Suprapubic skin (tissue), 4 donors: Measurements from ENCODE around the gene MAP2K6. TPM values are rescaled to one million over a fixed set of nuclear protein-coding genes. Genes with fewer than 3 reads are reported as not detected.

Experiments used
- DNase-seq, 2 donors: peaks; one replicate each; pipeline ENCODE4 v3.0.0-alpha.2; 2019; ENCODE audit warnings: low spot score in 2 of 2
- H3K27ac ChIP-seq: fragments of 200-600 bp; sonication (generic); one replicate; pipeline ENCODE4 v1.5.1; 2019
- H3K27me3 ChIP-seq: fragments of 200-600 bp; sonication (generic); one replicate; pipeline ENCODE4 v1.5.1; 2019
- H3K36me3 ChIP-seq: fragments of 200-600 bp; sonication (generic); one replicate; pipeline ENCODE4 v1.5.1; 2019
- H3K4me1 ChIP-seq: fragments of 200-600 bp; sonication (generic); one replicate; pipeline ENCODE4 v1.5.1; 2019
- H3K4me3 ChIP-seq: fragments of 200-600 bp; sonication (generic); one replicate; pipeline ENCODE4 v1.5.1; 2019; ENCODE audit warnings: mild to moderate bottlenecking
- H3K9me3 ChIP-seq: fragments of 200-600 bp; sonication (generic); one replicate; pipeline ENCODE4 v1.5.1; 2019
- CTCF ChIP-seq, 2 donors: fragments of 200-600 bp in 1 of 2; fragments of 450-650 bp in 1 of 2; sonication (generic) in 1 of 2; IDR thresholded peaks; one replicate each; pipeline ENCODE4 v1.5.1; 2016 to 2019; ENCODE audit warnings: antibody characterized with exemption in 2 of 2, mild to moderate bottlenecking in 1 of 2, moderate library complexity in 1 of 2
- EP300 ChIP-seq: sonication (generic); formaldehyde crosslinking; IDR thresholded peaks from one replicate; pipeline ENCODE4 v1.6.1; 2017; ENCODE audit warnings: antibody characterized with exemption
- POLR2A ChIP-seq, 2 donors: fragments of 450-650 bp; IDR thresholded peaks; one replicate each; pipeline ENCODE4 v1.6.1; 2017; ENCODE audit warnings: antibody characterized with exemption in 2 of 2, mild to moderate bottlenecking in 2 of 2, moderate library complexity in 2 of 2
- POLR2AphosphoS5 ChIP-seq, 3 donors: sonication (generic); formaldehyde crosslinking; IDR thresholded peaks; one replicate each; pipeline ENCODE4 v1.6.1; 2017; ENCODE audit warnings: antibody characterized with exemption in 3 of 3
- WGBS: methylation state at CpG from one replicate; pipeline ENCODE4 v1.1.5; 2018; 5-methylcytosine and 5-hydroxymethylcytosine counted together
- total RNA-seq, 4 donors: library from RNA; depleted of rRNA; stranded (reverse); fragments of >200 nt; gene quantifications; one replicate each; pipeline ENCODE4 v1.1.0, GENCODE V29; 2016

MAP2K6 gene
- total RNA-seq, 4 donors from 2014 or later: 2.4 to 6.3 (median 3.9) TPM

- no peaks in the 10 kb centered on the region for H3K36me3 ChIP-seq
- H3K9me3 ChIP-seq: no peaks in the 10 kb centered on the region
- no peaks in the 10 kb centered on the region for H3K4me1 ChIP-seq
- no peak for DNase-seq
- H3K27ac ChIP-seq: no peak overlapping the region
- peaks cover 5% of the 10 kb centered on the region for H3K27me3 ChIP-seq
- 74% methylated on average over 15 of the region's 15 CpGs for WGBS
- no peak overlapping the region for H3K4me3 ChIP-seq
- no peak for TF ChIP-seq EP300
- no peak for TF ChIP-seq POLR2A (IDR thresholded peaks at IDR 0.05)
- TF ChIP-seq POLR2AphosphoS5 (IDR thresholded peaks at IDR 0.05): no peak
- no peak for TF ChIP-seq CTCF (IDR thresholded peaks at IDR 0.05)
These were observed 23.5 kb upstream of the MAP2K6 start for GRCh38 chr17:69390795-69391501.

- Histone ChIP-seq H3K4me3 (no peak overlapping the region), H3K36me3 (no peaks in the 10 kb centered on the region), H3K27ac (no peak overlapping the region), H3K27me3 (no peaks in the 10 kb centered on the region), H3K9me3 (no peaks in the 10 kb centered on the region), H3K4me1 (no peaks in the 10 kb centered on the region)
- DNase-seq: no peak
- WGBS: 44% methylated on average over 3 of the region's 3 CpGs
- TF ChIP-seq EP300: no peak
- TF ChIP-seq POLR2A (IDR thresholded peaks at IDR 0.05): no peak
- TF ChIP-seq POLR2AphosphoS5 (IDR thresholded peaks at IDR 0.05): no peak
These were observed 13.2 kb upstream of the MAP2K6 start for GRCh38 chr17:69401251-69401650.

GRCh38 chr17:69402052-69402451, 12.4 kb upstream of the MAP2K6 start:
- Histone ChIP-seq H3K36me3 (no peaks in the 10 kb centered on the region), H3K27ac (no peak overlapping the region), H3K9me3 (no peaks in the 10 kb centered on the region), H3K27me3 (no peaks in the 10 kb centered on the region), H3K4me1 (no peaks in the 10 kb centered on the region), H3K4me3 (no peak overlapping the region)
- TF ChIP-seq CTCF (IDR thresholded peaks at IDR 0.05): no peak
- no peak for TF ChIP-seq POLR2AphosphoS5 (IDR thresholded peaks at IDR 0.05)
- no peak for TF ChIP-seq EP300
- TF ChIP-seq POLR2A (IDR thresholded peaks at IDR 0.05): no peak
- DNase-seq: no peak
- 87% methylated on average over 7 of the region's 7 CpGs for WGBS

GRCh38 chr17:69404399-69404798, 10.1 kb upstream of the MAP2K6 start:
- no peak overlapping the region for H3K4me3 ChIP-seq
- no peak for DNase-seq
- no peaks in the 10 kb centered on the region for H3K27me3 ChIP-seq
- TF ChIP-seq EP300 (no peak), CTCF (IDR thresholded peaks at IDR 0.05) (no peak), POLR2AphosphoS5 (IDR thresholded peaks at IDR 0.05) (no peak)
- H3K27ac ChIP-seq: no peak overlapping the region
- no peaks in the 10 kb centered on the region for H3K9me3 ChIP-seq
- 73% methylated on average over 5 of the region's 5 CpGs for WGBS
- H3K36me3 ChIP-seq: no peaks in the 10 kb centered on the region
- H3K4me1 ChIP-seq: no peaks in the 10 kb centered on the region

GRCh38 chr17:69405096-69405495, 9.4 kb upstream of the MAP2K6 start:
- Histone ChIP-seq H3K4me3 (no peak overlapping the region), H3K9me3 (no peaks in the 10 kb centered on the region), H3K27me3 (no peaks in the 10 kb centered on the region), H3K4me1 (no peaks in the 10 kb centered on the region), H3K36me3 (no peaks in the 10 kb centered on the region), H3K27ac (no peak overlapping the region)
- WGBS: 84% methylated on average over 5 of the region's 5 CpGs
- TF ChIP-seq POLR2A (IDR thresholded peaks at IDR 0.05): no peak
- TF ChIP-seq CTCF (IDR thresholded peaks at IDR 0.05): no peak
- no peak for TF ChIP-seq EP300
- TF ChIP-seq POLR2AphosphoS5 (IDR thresholded peaks at IDR 0.05): no peak
- DNase-seq: no peak

GRCh38 chr17:69406941-69407340, 7.6 kb upstream of the MAP2K6 start:
- H3K4me3 ChIP-seq: no peak overlapping the region
- no peaks in the 10 kb centered on the region for H3K27me3 ChIP-seq
- TF ChIP-seq POLR2AphosphoS5 (IDR thresholded peaks at IDR 0.05) (no peak), CTCF (IDR thresholded peaks at IDR 0.05) (no peak)
- no peaks in the 10 kb centered on the region for H3K4me1 ChIP-seq
- DNase-seq: no peak
- no peaks in the 10 kb centered on the region for H3K9me3 ChIP-seq
- H3K27ac ChIP-seq: no peak overlapping the region
- no peaks in the 10 kb centered on the region for H3K36me3 ChIP-seq
